Neural cell (in vitro differentiated cells): ENCODE measurements around the gene HSPB6. TPM values are rescaled to one million over a fixed set of nuclear protein-coding genes. Genes with fewer than 3 reads are reported as not detected.

Experiments used
- H2AFZ ChIP-seq: fragments of 200-600, 300-800 bp; sonication (generic), shearing (Covaris generic); 2 replicates; pipeline ENCODE4 v1.6.0; 2014; ENCODE audit warnings: low read depth, mild to moderate bottlenecking, antibody characterized with exemption, low read length, moderate library complexity
- H3F3A ChIP-seq: fragments of 200-600 bp; shearing (Covaris generic); 2 replicates; pipeline ENCODE4 v1.6.1; 2016; ENCODE audit warnings: mild to moderate bottlenecking, moderate library complexity, mixed read lengths, antibody characterized with exemption, low read length; ENCODE audit not compliant: insufficient read depth, poor library complexity, severe bottlenecking
- H3K27ac ChIP-seq: fragments of 200-600, 300-800 bp; sonication (generic), shearing (Covaris generic); 2 replicates; pipeline ENCODE4 v1.5.1; 2014; ENCODE audit warnings: mild to moderate bottlenecking, low read length, moderate library complexity
- H3K27me3 ChIP-seq: fragments of 300-800, 200-600 bp; sonication (generic), shearing (Covaris generic); 2 replicates; pipeline ENCODE4 v1.6.0; 2014; ENCODE audit warnings: mild to moderate bottlenecking, low read depth, low read length, moderate library complexity; ENCODE audit not compliant: insufficient read depth
- H3K36me3 ChIP-seq: fragments of 300-800, 200-600 bp; sonication (generic), shearing (Covaris generic); 2 replicates; pipeline ENCODE4 v1.5.1; 2014; ENCODE audit warnings: mild to moderate bottlenecking, antibody characterized with exemption, low read length, moderate library complexity; ENCODE audit not compliant: insufficient read depth
- H3K4me2 ChIP-seq: fragments of 300-800, 200-600 bp; sonication (generic), shearing (Covaris generic); 2 replicates; pipeline ENCODE4 v1.6.0; 2014; ENCODE audit warnings: mild to moderate bottlenecking, low read length
- H3K4me3 ChIP-seq: fragments of 300-800, 200-600 bp; sonication (generic), shearing (Covaris generic); 2 replicates; pipeline ENCODE4 v1.5.1; 2014; ENCODE audit warnings: mild to moderate bottlenecking, low read length, moderate library complexity
- H3K79me2 ChIP-seq: fragments of 200-600 bp; shearing (Covaris generic); replicated peaks from 2 replicates; pipeline ENCODE4 v1.6.0; 2014; ENCODE audit warnings: mild to moderate bottlenecking, low read length, moderate library complexity; ENCODE audit not compliant: insufficient read depth
- H3K9ac ChIP-seq: fragments of 300-800, 200-600 bp; sonication (generic), shearing (Covaris generic); 2 replicates; pipeline ENCODE4 v1.6.1; 2016; ENCODE audit warnings: mild to moderate bottlenecking, low read length, mixed read lengths
- H3K9me2 ChIP-seq: fragments of 200-600 bp; shearing (Covaris generic); 2 replicates; pipeline ENCODE4 v1.6.1; 2016; ENCODE audit warnings: mild to moderate bottlenecking, low read length, mixed read lengths; ENCODE audit not compliant: insufficient read depth
- H3K9me3 ChIP-seq: fragments of 200-600, 300-800 bp; sonication (generic), shearing (Covaris generic); 2 replicates; pipeline ENCODE4 v1.6.1; 2016; ENCODE audit warnings: mild to moderate bottlenecking, mixed run types, low read length, moderate library complexity, mixed read lengths
- H4K20me1 ChIP-seq: fragments of 200-600 bp; shearing (Covaris generic); 2 replicates; pipeline ENCODE4 v1.6.1; 2016; ENCODE audit warnings: mild to moderate bottlenecking, mixed run types; ENCODE audit not compliant: insufficient read depth
- EP300 ChIP-seq: fragments of 450-650 bp; conservative IDR thresholded peaks from 2 replicates; pipeline ENCODE4 v1.6.1; 2014; ENCODE audit warnings: antibody characterized with exemption, mild to moderate bottlenecking, moderate library complexity; ENCODE audit not compliant: poor library complexity, severe bottlenecking
- EZH2 ChIP-seq: fragments of 200-600, 300-800 bp; shearing (Covaris generic), sonication (generic); IDR thresholded peaks from 2 replicates; pipeline ENCODE4 v1.6.1; 2014; ENCODE audit warnings: antibody characterized with exemption, low read length, borderline replicate concordance, mild to moderate bottlenecking; ENCODE audit not compliant: insufficient read depth, poor library complexity, severe bottlenecking
- MXI1 ChIP-seq: fragments of 450-650 bp; conservative IDR thresholded peaks from 2 replicates; pipeline ENCODE4 v1.6.1; 2014; ENCODE audit warnings: antibody characterized with exemption, mild to moderate bottlenecking; ENCODE audit not compliant: poor library complexity, severe bottlenecking
- POLR2AphosphoS5 ChIP-seq: IDR thresholded peaks from 2 replicates; pipeline ENCODE4 v1.6.1; 2012
- RAD21 ChIP-seq: fragments of 450-650 bp; conservative IDR thresholded peaks from 2 replicates; pipeline ENCODE4 v1.6.1; 2014; ENCODE audit warnings: antibody characterized with exemption, mild to moderate bottlenecking, moderate library complexity
- SMC3 ChIP-seq: fragments of 450-650 bp; conservative IDR thresholded peaks from 2 replicates; pipeline ENCODE4 v1.6.1; 2014; ENCODE audit warnings: antibody characterized with exemption, mild to moderate bottlenecking, moderate library complexity; ENCODE audit not compliant: poor library complexity
- TAF1 ChIP-seq: IDR thresholded peaks from 2 replicates; pipeline ENCODE4 v1.6.1; 2012; ENCODE audit warnings: low read depth
- polyA plus RNA-seq: library from polyadenylated mRNA; depleted of rRNA; stranded (reverse); fragments of >200 nt; gene quantifications from 2 replicates; pipeline ENCODE4 v1.2.3, GENCODE V29; 2014
- TF ChIP-seq, protein P1 (sequence below): fragments of 450-650 bp; IDR thresholded peaks from 2 replicates; pipeline ENCODE4 v1.5.1; 2014; ENCODE audit warnings: antibody characterized with exemption, mild to moderate bottlenecking, moderate library complexity; ENCODE audit not compliant: poor library complexity, severe bottlenecking
- TF ChIP-seq, protein P2 (sequence below): IDR thresholded peaks from 2 replicates; pipeline ENCODE4 v1.6.1; 2012; ENCODE audit warnings: borderline replicate concordance

Gene HSPB6
- polyA plus RNA-seq, 1 donor from 2014 or later = not detected

GRCh38 chr19:35792312-35792711 lies 35.5 kb upstream of the HSPB6 start:
- Histone ChIP-seq H3K9me2 (no peaks in the 10 kb centered on the region), H3K4me3 (no peak overlapping the region), H3K4me2 (no peak overlapping the region), H3F3A (no peaks in the 10 kb centered on the region), H3K36me3 (no peaks in the 10 kb centered on the region), H3K27me3 (peaks cover 13% of the 10 kb centered on the region), H3K27ac (no peak overlapping the region), H4K20me1 (no peaks in the 10 kb centered on the region), H3K9me3 (no peaks in the 10 kb centered on the region), H3K9ac (no peak overlapping the region), H3K79me2 (no peaks in the 10 kb centered on the region), H2AFZ (no peak overlapping the region)
- TF ChIP-seq MXI1 (no peak), SMC3 (no peak), RAD21 (no peak), EP300 (no peak), EZH2 (no peak), TAF1 (no peak), POLR2AphosphoS5 (no peak)
- TF ChIP-seq, protein P1, sequence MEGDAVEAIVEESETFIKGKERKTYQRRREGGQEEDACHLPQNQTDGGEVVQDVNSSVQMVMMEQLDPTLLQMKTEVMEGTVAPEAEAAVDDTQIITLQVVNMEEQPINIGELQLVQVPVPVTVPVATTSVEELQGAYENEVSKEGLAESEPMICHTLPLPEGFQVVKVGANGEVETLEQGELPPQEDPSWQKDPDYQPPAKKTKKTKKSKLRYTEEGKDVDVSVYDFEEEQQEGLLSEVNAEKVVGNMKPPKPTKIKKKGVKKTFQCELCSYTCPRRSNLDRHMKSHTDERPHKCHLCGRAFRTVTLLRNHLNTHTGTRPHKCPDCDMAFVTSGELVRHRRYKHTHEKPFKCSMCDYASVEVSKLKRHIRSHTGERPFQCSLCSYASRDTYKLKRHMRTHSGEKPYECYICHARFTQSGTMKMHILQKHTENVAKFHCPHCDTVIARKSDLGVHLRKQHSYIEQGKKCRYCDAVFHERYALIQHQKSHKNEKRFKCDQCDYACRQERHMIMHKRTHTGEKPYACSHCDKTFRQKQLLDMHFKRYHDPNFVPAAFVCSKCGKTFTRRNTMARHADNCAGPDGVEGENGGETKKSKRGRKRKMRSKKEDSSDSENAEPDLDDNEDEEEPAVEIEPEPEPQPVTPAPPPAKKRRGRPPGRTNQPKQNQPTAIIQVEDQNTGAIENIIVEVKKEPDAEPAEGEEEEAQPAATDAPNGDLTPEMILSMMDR = no peak
- TF ChIP-seq, protein P2, sequence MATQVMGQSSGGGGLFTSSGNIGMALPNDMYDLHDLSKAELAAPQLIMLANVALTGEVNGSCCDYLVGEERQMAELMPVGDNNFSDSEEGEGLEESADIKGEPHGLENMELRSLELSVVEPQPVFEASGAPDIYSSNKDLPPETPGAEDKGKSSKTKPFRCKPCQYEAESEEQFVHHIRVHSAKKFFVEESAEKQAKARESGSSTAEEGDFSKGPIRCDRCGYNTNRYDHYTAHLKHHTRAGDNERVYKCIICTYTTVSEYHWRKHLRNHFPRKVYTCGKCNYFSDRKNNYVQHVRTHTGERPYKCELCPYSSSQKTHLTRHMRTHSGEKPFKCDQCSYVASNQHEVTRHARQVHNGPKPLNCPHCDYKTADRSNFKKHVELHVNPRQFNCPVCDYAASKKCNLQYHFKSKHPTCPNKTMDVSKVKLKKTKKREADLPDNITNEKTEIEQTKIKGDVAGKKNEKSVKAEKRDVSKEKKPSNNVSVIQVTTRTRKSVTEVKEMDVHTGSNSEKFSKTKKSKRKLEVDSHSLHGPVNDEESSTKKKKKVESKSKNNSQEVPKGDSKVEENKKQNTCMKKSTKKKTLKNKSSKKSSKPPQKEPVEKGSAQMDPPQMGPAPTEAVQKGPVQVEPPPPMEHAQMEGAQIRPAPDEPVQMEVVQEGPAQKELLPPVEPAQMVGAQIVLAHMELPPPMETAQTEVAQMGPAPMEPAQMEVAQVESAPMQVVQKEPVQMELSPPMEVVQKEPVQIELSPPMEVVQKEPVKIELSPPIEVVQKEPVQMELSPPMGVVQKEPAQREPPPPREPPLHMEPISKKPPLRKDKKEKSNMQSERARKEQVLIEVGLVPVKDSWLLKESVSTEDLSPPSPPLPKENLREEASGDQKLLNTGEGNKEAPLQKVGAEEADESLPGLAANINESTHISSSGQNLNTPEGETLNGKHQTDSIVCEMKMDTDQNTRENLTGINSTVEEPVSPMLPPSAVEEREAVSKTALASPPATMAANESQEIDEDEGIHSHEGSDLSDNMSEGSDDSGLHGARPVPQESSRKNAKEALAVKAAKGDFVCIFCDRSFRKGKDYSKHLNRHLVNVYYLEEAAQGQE = no peak

GRCh38 chr19:35791814-35792279 lies 35.0 kb upstream of the HSPB6 start:
- Histone ChIP-seq H3K27me3 (peaks cover 9% of the 10 kb centered on the region), H3K9me3 (no peaks in the 10 kb centered on the region), H4K20me1 (no peaks in the 10 kb centered on the region), H3K27ac (no peak overlapping the region), H3F3A (no peaks in the 10 kb centered on the region), H2AFZ (no peak overlapping the region), H3K79me2 (no peaks in the 10 kb centered on the region), H3K9ac (no peak overlapping the region), H3K9me2 (no peaks in the 10 kb centered on the region), H3K4me3 (no peak overlapping the region), H3K4me2 (no peak overlapping the region), H3K36me3 (no peaks in the 10 kb centered on the region)
- TF ChIP-seq RAD21 (no peak), EP300 (no peak), TAF1 (no peak), MXI1 (no peak), SMC3 (no peak), EZH2 (no peak), POLR2AphosphoS5 (no peak)
- TF ChIP-seq, protein P1 = no peak
- TF ChIP-seq, protein P2 = no peak
